ENCODE measurements around the gene APOBR. TPM values are rescaled to one million over a fixed set of nuclear protein-coding genes. Genes with fewer than 3 reads are reported as not detected.

The APOBR gene
- total and polyA plus RNA-seq, 9 of the 15 experiments (the other 6 are each of a cell fraction or from before 2014, with no cell fraction given): 0.08 to 6.1 (median 2.8) TPM; not detected in 1

DNA sequence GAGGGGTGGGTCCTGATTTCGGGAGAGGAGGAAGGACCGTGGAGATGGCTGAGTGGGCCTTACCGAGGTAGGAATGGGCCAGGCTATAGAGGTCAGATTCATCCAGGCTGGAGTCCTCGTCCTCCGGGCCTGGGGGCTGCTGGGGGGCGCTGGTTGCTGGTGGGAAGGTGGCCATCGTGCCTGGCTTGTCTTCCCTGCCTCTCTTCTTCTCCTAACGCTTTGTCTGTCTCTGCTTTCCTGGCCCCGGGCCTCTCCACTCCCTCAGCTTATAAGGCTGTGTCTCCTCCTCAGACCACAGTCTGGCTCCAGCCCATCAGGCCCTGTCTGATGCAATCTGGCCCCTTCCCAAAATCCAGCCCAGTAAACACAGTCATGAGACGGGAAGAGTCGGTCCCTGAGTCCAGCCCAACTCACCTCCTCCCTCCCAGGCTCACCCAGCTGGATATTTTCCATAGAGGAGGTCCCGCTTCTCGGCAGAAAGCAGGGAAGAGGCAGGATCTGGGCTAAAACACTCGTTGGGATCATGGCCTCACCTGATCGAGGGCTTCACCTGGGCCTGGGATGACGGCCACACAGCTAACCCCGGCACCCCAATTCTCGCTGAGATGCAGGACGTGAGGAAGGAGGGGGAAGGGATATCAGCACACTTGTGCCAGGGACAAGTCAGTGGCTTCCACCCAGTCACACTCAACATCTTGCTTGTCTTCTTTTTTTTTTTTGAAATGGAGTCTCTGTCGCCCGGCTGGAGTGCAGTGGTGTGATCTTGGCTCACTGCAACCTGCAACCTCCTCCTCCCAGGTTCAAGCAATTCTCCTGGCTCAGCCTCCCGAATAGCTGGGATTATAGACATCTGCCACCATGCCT is 44.5 kb downstream of the APOBR start, which contains the start of gene NUPR1 (continued):
- no peak for TF ChIP-seq RREB1 (CRISPR knock-in tag; IDR thresholded peaks at IDR 0.05)
- no peak for TF ChIP-seq SMARCA5 (IDR thresholded peaks at IDR 0.05)
- no peak for TF ChIP-seq THAP7 (CRISPR knock-in tag; IDR thresholded peaks at IDR 0.05)
- no peak for TF ChIP-seq BRCA1 (IDR thresholded peaks at IDR 0.05)
- no peak for TF ChIP-seq BRCA1 (CRISPR knock-in tag; IDR thresholded peaks at IDR 0.05)
- no peak for TF ChIP-seq DACH1 (IDR thresholded peaks at IDR 0.05; ENCODE audit: partially characterized antibody)
- TF ChIP-seq EZH2 (IDR thresholded peaks at IDR 0.05; ENCODE audit: borderline replicate concordance, low read depth, low read length): no peak
- TF ChIP-seq CEBPB (tag; IDR thresholded peaks at IDR 0.05): peak; percentile 76
- TF ChIP-seq TEAD4 (IDR thresholded peaks at IDR 0.05; ENCODE audit: low read length): no peak
- no peak for TF ChIP-seq TEAD4 (CRISPR knock-in tag; IDR thresholded peaks at IDR 0.05; ENCODE audit: borderline replicate concordance)
- TF ChIP-seq NR0B1 (IDR thresholded peaks at IDR 0.05; ENCODE audit: partially characterized antibody): no peak
- TF ChIP-seq MAFF (IDR thresholded peaks at IDR 0.05; ENCODE audit: low read length): no peak
- TF ChIP-seq NFRKB (IDR thresholded peaks at IDR 0.05; ENCODE audit: low read depth): no peak
- TF ChIP-seq, protein P1, sequence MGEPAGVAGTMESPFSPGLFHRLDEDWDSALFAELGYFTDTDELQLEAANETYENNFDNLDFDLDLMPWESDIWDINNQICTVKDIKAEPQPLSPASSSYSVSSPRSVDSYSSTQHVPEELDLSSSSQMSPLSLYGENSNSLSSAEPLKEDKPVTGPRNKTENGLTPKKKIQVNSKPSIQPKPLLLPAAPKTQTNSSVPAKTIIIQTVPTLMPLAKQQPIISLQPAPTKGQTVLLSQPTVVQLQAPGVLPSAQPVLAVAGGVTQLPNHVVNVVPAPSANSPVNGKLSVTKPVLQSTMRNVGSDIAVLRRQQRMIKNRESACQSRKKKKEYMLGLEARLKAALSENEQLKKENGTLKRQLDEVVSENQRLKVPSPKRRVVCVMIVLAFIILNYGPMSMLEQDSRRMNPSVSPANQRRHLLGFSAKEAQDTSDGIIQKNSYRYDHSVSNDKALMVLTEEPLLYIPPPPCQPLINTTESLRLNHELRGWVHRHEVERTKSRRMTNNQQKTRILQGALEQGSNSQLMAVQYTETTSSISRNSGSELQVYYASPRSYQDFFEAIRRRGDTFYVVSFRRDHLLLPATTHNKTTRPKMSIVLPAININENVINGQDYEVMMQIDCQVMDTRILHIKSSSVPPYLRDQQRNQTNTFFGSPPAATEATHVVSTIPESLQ (CRISPR knock-in tag; IDR thresholded peaks at IDR 0.05): no peak
- no peak for TF ChIP-seq NR4A1 (CRISPR knock-in tag; IDR thresholded peaks at IDR 0.05)
- peak; percentile 91 for TF ChIP-seq NR4A1 (tag; IDR thresholded peaks at IDR 0.05)
- no peak for TF ChIP-seq FOXA1 (IDR thresholded peaks at IDR 0.05; ENCODE audit: borderline replicate concordance)
